Muscle layer of colon (tissue), 2 donors: ENCODE results near the gene ATP5MC3.
"Not testable (repeated sequence)": the region's sequence is repeated elsewhere in the genome, so short reads cannot be mapped to it uniquely, and the experiment has no call there.

Experiments
- H3K27ac ChIP-seq: one replicate; pipeline ENCODE4 v1.7.0; 2013; ENCODE audit warnings: low read depth, mild to moderate bottlenecking, low read length, moderate library complexity
- H3K27me3 ChIP-seq, 2 donors: one replicate each; pipeline ENCODE4 v1.7.0; 2013; ENCODE audit warnings: low read length in 2 of 2, mild to moderate bottlenecking in 2 of 2; ENCODE audit not compliant: insufficient read depth in 2 of 2, control insufficient read depth in 1 of 2
- H3K36me3 ChIP-seq: one replicate; pipeline ENCODE4 v1.7.0; 2013; ENCODE audit warnings: mild to moderate bottlenecking, low read length; ENCODE audit not compliant: insufficient read depth
- H3K4me1 ChIP-seq: one replicate; pipeline ENCODE4 v1.7.0; 2013; ENCODE audit warnings: mild to moderate bottlenecking, low read length; ENCODE audit not compliant: insufficient read depth
- H3K4me3 ChIP-seq, 2 donors: one replicate each; pipeline ENCODE4 v1.7.0; 2013; ENCODE audit warnings: low read length in 2 of 2, low read depth in 1 of 2, mild to moderate bottlenecking in 1 of 2, moderate library complexity in 1 of 2
- H3K9ac ChIP-seq: one replicate; pipeline ENCODE4 v1.7.0; 2013; ENCODE audit warnings: low read length
- H3K9me3 ChIP-seq: one replicate; pipeline ENCODE4 v1.7.0; 2013; ENCODE audit warnings: mild to moderate bottlenecking, low read length
- donor health status: abdominal sarcoma.
- donor health status: Adenocarcinoma of cecum.

ATP5MC3 gene

DNA sequence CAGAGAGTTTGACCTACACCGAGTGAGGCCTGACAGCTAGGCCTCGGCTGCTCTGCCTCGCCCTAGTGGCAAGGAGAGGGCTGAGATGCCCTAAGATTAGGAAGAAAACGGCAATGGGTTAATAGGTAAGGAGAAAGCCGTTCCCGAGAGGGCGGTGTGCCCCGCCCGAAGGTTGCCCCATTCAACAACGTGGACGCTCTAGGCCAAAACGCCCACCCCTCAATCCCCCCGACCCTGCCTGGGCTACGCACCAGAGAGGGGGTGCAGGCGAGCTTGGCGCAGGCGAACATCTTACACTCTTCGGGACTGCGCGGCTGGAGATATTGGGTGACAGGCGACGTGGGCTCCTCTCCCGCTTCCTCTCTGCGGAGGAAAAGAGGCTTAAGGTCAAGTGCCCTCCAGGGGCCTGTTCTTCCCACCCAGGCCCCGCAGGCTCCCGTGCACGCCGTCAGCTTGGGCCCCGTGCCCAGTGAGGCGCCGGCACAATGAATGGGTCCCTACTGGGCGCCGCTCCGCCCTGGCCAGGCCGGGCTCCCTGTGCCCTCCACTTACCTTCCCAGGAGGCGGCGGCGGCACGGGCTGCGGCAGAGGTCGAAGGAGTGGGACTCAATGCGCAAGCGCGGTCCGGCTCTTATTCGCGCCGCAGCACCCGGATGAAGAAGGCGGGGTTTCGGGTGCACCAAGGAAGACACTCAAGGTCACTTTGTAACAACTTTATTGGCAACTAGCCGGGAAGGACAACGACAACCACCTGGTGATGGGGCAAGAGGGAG, at the start of gene ATP5MC3:
TSS of gene ATP5MC3 (minus strand) at position 607 of the 773 bp plus-strand sequence. CDS start at position 290, 317 bp downstream.
- Histone ChIP-seq H3K27me3 (no peaks in the 10 kb centered on the region), H3K4me1 (peaks cover 20% of the 10 kb centered on the region), H3K27ac (peak within 1 kb of the TSS; percentile 80), H3K36me3 (peaks cover 35% of the 10 kb centered on the region), H3K9me3 (no peaks in the 10 kb centered on the region), H3K4me3 (peak within 1 kb of the TSS; percentile 67 to 75), H3K9ac (peak within 1 kb of the TSS; percentile 93)

GRCh38 chr2:175228601-175229000, 47.1 kb upstream of the ATP5MC3 start:
- not testable (repeated sequence) for H3K9ac ChIP-seq, H3K4me3 ChIP-seq

GRCh38 chr2:175228179-175228578, 46.7 kb upstream of the ATP5MC3 start:
- Histone ChIP-seq H3K27me3 (no peaks in the 10 kb centered on the region), H3K9me3 (no peaks in the 10 kb centered on the region), H3K4me1 (no peaks in the 10 kb centered on the region), H3K36me3 (no peaks in the 10 kb centered on the region), H3K9ac (no peak overlapping the region), H3K27ac (no peak overlapping the region), H3K4me3 (no peak overlapping the region)

More at GRCh38 chr2:175228601-175229000, 47.1 kb upstream of the ATP5MC3 start:
- not testable (repeated sequence) for H3K36me3 ChIP-seq, H3K9me3 ChIP-seq, H3K27me3 ChIP-seq, H3K27ac ChIP-seq, H3K4me1 ChIP-seq

DNA sequence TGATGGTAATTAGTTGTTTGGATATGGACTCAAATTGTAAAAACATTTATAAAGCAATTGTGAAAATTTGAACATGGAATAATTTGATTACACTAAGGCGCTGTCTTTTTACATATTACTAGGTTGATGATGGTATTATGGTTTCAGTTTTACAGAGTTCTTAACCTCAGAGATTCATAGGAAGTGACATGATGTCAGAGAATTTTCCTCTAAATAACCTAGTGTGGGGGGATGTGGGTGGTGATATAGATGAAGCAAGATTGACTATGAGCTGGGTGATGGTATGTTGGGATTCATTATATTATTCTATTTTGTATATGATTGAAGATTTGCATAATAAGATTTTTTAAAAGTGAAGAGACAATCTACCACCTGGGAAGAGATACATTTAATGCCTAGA, 45.9 kb upstream of the ATP5MC3 start:
- H3K27ac ChIP-seq = no peak overlapping the region

GRCh38 chr2:175220075-175220474, 38.6 kb upstream of the ATP5MC3 start:
- Histone ChIP-seq H3K4me3 (no peak overlapping the region), H3K9me3 (no peaks in the 10 kb centered on the region), H3K4me1 (no peaks in the 10 kb centered on the region), H3K27me3 (no peaks in the 10 kb centered on the region), H3K9ac (no peak overlapping the region), H3K36me3 (no peaks in the 10 kb centered on the region), H3K27ac (no peak overlapping the region)

More for the DNA sequence above, 45.9 kb upstream of the ATP5MC3 start:
- no peaks in the 10 kb centered on the region for H3K36me3 ChIP-seq
- no peak overlapping the region for H3K9ac ChIP-seq
- H3K9me3 ChIP-seq = no peaks in the 10 kb centered on the region
- H3K4me3 ChIP-seq = no peak overlapping the region
- no peaks in the 10 kb centered on the region for H3K4me1 ChIP-seq
- no peaks in the 10 kb centered on the region for H3K27me3 ChIP-seq

GRCh38 chr2:175218551-175218950, 37.0 kb upstream of the ATP5MC3 start:
- no peak overlapping the region for H3K9ac ChIP-seq

GRCh38 chr2:175207741-175208438, 26.4 kb upstream of the ATP5MC3 start:
- H3K27me3 ChIP-seq = no peaks in the 10 kb centered on the region
- no peak overlapping the region for H3K27ac ChIP-seq
- no peaks in the 10 kb centered on the region for H3K9me3 ChIP-seq
- no peak overlapping the region for H3K4me3 ChIP-seq
- no peaks in the 10 kb centered on the region for H3K4me1 ChIP-seq
- H3K9ac ChIP-seq = no peak overlapping the region
- H3K36me3 ChIP-seq = no peaks in the 10 kb centered on the region

More at GRCh38 chr2:175218551-175218950, 37.0 kb upstream of the ATP5MC3 start:
- Histone ChIP-seq H3K36me3 (no peaks in the 10 kb centered on the region), H3K27ac (no peak overlapping the region), H3K9me3 (no peaks in the 10 kb centered on the region), H3K4me1 (no peaks in the 10 kb centered on the region), H3K4me3 (no peak overlapping the region), H3K27me3 (no peaks in the 10 kb centered on the region)

DNA sequence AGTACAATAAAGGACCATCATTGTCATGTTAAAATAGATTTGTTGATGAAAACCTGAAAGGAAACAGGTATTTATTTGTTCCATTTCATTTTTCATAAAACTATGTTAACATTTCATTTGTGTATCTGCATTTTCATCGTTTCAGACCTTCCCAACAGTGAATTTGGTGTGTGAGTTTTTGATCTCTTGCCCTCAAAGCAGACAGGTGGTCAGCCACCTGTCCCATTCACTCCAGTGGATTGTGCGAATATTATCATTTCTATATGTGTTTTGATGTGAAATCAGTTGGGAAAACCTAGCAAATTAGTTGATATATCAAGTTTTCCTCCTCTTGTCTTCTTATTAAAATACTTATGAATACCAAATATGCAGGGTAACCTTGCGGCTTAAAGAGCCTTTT, 25.4 kb upstream of the ATP5MC3 start:
- Histone ChIP-seq H3K4me1 (no peaks in the 10 kb centered on the region), H3K27me3 (no peaks in the 10 kb centered on the region), H3K9me3 (no peaks in the 10 kb centered on the region), H3K36me3 (no peaks in the 10 kb centered on the region), H3K27ac (no peak overlapping the region), H3K4me3 (no peak overlapping the region), H3K9ac (no peak overlapping the region)

- Histone ChIP-seq H3K36me3 (no peaks in the 10 kb centered on the region), H3K27me3 (no peaks in the 10 kb centered on the region), H3K9ac (no peak overlapping the region), H3K4me3 (no peak overlapping the region), H3K4me1 (no peaks in the 10 kb centered on the region), H3K27ac (no peak overlapping the region), H3K9me3 (no peaks in the 10 kb centered on the region)
Observed at GRCh38 chr2:175205523-175205922, 24.0 kb upstream of the ATP5MC3 start.

DNA sequence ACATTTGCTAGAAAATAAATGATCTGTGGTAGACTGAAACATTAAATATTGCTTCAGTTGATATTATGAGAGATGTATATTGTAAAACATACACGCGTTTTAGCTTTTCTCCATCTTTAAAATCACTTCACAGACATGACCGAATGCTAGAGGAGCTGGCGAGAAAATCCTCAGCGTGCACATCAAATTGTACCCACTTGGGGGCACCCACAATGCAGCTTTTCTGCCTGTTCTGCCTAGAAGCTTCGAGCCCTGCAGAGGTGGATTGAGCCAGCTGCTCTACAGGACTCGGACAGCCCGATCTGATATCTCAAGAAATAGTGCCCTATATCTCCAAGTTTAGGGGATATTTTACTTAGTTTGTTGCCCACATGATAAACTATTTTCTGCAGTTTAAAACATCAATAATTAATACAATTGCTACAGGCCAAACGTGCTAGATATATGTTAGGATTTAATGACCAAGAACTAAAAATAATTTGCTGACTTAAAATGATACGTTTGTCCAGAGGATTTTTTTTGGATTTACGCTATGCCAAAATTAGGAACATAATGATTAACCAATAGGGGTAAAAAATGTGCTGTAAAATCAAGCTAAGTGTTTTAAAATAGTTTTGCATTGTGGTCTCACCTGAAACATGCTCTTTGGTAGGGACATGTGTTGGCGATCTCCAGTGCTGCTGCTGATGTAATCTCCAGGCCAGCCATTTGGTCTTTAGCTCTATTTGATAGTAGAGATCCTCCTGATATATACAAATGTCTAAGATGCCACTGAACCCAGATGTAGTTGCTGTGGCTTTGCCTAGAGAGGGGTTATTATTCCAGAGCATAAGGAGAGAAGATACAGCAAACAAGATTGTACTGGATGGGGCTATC, 22.3 kb upstream of the ATP5MC3 start:
- H3K27me3 ChIP-seq = no peaks in the 10 kb centered on the region
- H3K4me3 ChIP-seq = no peak overlapping the region

DNA sequence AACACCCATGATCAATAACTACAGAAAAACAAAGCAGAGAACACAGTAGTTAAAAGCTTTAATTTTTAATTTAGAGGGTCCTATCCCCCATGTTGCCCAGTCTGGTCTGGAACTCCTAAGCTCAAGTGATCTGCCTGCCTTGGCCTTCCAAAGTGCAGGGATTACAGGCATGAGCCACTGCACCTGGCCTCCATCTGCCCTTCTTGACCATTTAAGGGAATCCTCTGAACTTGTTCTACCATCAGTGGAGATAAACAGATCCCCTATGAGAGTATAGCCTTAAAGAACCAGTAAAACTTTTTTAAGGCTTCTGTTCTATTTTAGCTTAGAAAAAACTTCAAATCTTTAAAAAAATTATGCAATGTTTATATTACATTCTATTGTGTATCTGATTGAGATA, 13.5 kb upstream of the ATP5MC3 start:
- Histone ChIP-seq H3K9ac (no peak overlapping the region), H3K4me1 (no peaks in the 10 kb centered on the region), H3K9me3 (no peaks in the 10 kb centered on the region), H3K36me3 (no peaks in the 10 kb centered on the region), H3K27me3 (no peaks in the 10 kb centered on the region), H3K4me3 (no peak overlapping the region), H3K27ac (no peak overlapping the region)

More for the DNA sequence above, 22.3 kb upstream of the ATP5MC3 start:
- Histone ChIP-seq H3K9ac (no peak overlapping the region), H3K9me3 (no peaks in the 10 kb centered on the region), H3K36me3 (no peaks in the 10 kb centered on the region), H3K27ac (no peak overlapping the region), H3K4me1 (no peaks in the 10 kb centered on the region)
